NCI-H187 (cell line): ENCODE results near the gene MACROD1.

Experiments used
- DNase-seq, 2 experiments: peaks; one replicate each; lab custom pipeline; 2025; lab: John Stamatoyannopoulos, UW

MACROD1 gene

DNA sequence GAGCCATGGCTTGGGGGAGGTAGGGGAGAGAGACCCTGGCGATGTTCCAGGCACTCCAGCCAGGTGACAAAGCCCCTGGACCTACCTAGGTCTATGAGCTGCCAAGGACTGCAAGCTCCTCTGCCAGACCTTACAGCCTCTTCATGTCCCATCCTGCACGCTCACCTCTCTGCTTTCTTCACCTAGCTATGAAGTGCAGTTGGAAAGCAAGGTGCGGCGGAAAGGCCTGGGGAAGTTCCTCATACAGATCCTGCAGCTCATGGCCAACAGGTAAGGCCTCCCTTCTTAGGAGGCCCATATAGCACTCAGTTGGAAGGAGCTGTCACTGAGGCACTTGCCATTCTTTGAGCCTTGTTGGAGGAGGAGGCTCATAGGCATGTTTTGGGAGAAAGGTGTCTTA lies 213.3 kb downstream of the MACROD1 start:
- no peak for DNase-seq

- DNase-seq = no peak
Measured at GRCh38 chr11:63951779-63952536, 214.0 kb downstream of the MACROD1 start.
